WTC11 (cell line): ENCODE data around the gene VSIG2.

Experiments used
- AFF4 ChIP-seq: sonication (generic); formaldehyde crosslinking; IDR thresholded peaks from 2 replicates; pipeline ENCODE4 v1.8.1; 2023; ENCODE audit warnings: mild to moderate bottlenecking, missing genetic modification reagents, borderline replicate concordance
- ATF3 ChIP-seq: sonication (generic); formaldehyde crosslinking; conservative IDR thresholded peaks from 2 replicates; pipeline ENCODE4 v1.8.1; 2022; ENCODE audit warnings: mild to moderate bottlenecking, missing genetic modification reagents
- CREB1 ChIP-seq: sonication (generic); formaldehyde crosslinking; IDR thresholded peaks from 2 replicates; pipeline ENCODE4 v1.8.0; 2023; ENCODE audit warnings: mild to moderate bottlenecking, missing genetic modification reagents
- CTCF ChIP-seq: fragments of 200-600 bp; IDR thresholded peaks from 2 replicates; pipeline ENCODE4 v1.8.0; 2022; ENCODE audit warnings: antibody characterized with exemption
- ESRRA ChIP-seq: sonication (generic); formaldehyde crosslinking; IDR thresholded peaks from 2 replicates; pipeline ENCODE4 v1.8.1; 2022; ENCODE audit warnings: mild to moderate bottlenecking, missing genetic modification reagents, borderline replicate concordance
- ETV6 ChIP-seq: sonication (generic); formaldehyde crosslinking; IDR thresholded peaks from 2 replicates; pipeline ENCODE4 v1.8.1; 2022; ENCODE audit warnings: mild to moderate bottlenecking, missing genetic modification reagents
- FOXP4 ChIP-seq: sonication (generic); formaldehyde crosslinking; IDR thresholded peaks from 2 replicates; pipeline ENCODE4 v1.8.0; 2022; ENCODE audit warnings: mild to moderate bottlenecking, missing genetic modification reagents
- MAX ChIP-seq: sonication (generic); formaldehyde crosslinking; IDR thresholded peaks from 2 replicates; pipeline ENCODE4 v1.8.0; 2022; ENCODE audit warnings: mild to moderate bottlenecking, missing genetic modification reagents
- NFYB ChIP-seq: sonication (generic); formaldehyde crosslinking; conservative IDR thresholded peaks from 2 replicates; pipeline ENCODE4 v1.8.0; 2022; ENCODE audit warnings: low read depth, missing genetic modification reagents
- TEAD4 ChIP-seq: sonication (generic); formaldehyde crosslinking; IDR thresholded peaks from 2 replicates; pipeline ENCODE4 v1.8.0; 2022; ENCODE audit warnings: mild to moderate bottlenecking, missing genetic modification reagents
- USF2 ChIP-seq: sonication (generic); formaldehyde crosslinking; IDR thresholded peaks from 2 replicates; pipeline ENCODE4 v1.8.1; 2023; ENCODE audit warnings: mild to moderate bottlenecking, missing genetic modification reagents, moderate library complexity
- ZBTB43 ChIP-seq: sonication (generic); formaldehyde crosslinking; IDR thresholded peaks from 2 replicates; pipeline ENCODE4 v1.8.1; 2023; ENCODE audit warnings: mild to moderate bottlenecking, missing genetic modification reagents
- ZNF121 ChIP-seq: sonication (generic); formaldehyde crosslinking; IDR thresholded peaks from 2 replicates; pipeline ENCODE4 v1.8.0; 2023; ENCODE audit warnings: missing genetic modification reagents
- ZNF512 ChIP-seq: sonication (generic); formaldehyde crosslinking; IDR thresholded peaks from 2 replicates; pipeline ENCODE4 v1.8.1; 2022; ENCODE audit warnings: missing genetic modification reagents, borderline replicate concordance

GRCh38 chr11:124759266-124760204 lies 7.5 kb upstream of the VSIG2 start:
- TF ChIP-seq ZNF121 (CRISPR knock-in tag) = no peak
- TF ChIP-seq CTCF = no peak
- TF ChIP-seq MAX (CRISPR knock-in tag) = peak; percentile 75
- TF ChIP-seq CREB1 (CRISPR knock-in tag) = peak; percentile 91
- no peak for TF ChIP-seq AFF4 (CRISPR knock-in tag)
- peak; percentile 69; the same call in 1 of the 2 replicates for TF ChIP-seq ATF3 (CRISPR knock-in tag)
- TF ChIP-seq ZBTB43 = 0 out of 2 replicates have a peak, but pooled peaks have one; percentile 27
- TF ChIP-seq TEAD4 = peak; percentile 67; the same call in 1 of the 2 replicates
- TF ChIP-seq FOXP4 (CRISPR knock-in tag) = peak; percentile 91; the same call in 1 of the 2 replicates
- TF ChIP-seq NFYB (CRISPR knock-in tag) = no peak
- peak; percentile 82; the same call in 1 of the 2 replicates for TF ChIP-seq ESRRA (CRISPR knock-in tag)
- no peak for TF ChIP-seq ZNF512 (CRISPR knock-in tag)
- TF ChIP-seq ETV6 (CRISPR knock-in tag) = peak; percentile 63; the same call in 1 of the 2 replicates
- TF ChIP-seq USF2 (CRISPR knock-in tag) = no peak
